ENCODE results near the gene TXNDC12.

Gene TXNDC12

DNA sequence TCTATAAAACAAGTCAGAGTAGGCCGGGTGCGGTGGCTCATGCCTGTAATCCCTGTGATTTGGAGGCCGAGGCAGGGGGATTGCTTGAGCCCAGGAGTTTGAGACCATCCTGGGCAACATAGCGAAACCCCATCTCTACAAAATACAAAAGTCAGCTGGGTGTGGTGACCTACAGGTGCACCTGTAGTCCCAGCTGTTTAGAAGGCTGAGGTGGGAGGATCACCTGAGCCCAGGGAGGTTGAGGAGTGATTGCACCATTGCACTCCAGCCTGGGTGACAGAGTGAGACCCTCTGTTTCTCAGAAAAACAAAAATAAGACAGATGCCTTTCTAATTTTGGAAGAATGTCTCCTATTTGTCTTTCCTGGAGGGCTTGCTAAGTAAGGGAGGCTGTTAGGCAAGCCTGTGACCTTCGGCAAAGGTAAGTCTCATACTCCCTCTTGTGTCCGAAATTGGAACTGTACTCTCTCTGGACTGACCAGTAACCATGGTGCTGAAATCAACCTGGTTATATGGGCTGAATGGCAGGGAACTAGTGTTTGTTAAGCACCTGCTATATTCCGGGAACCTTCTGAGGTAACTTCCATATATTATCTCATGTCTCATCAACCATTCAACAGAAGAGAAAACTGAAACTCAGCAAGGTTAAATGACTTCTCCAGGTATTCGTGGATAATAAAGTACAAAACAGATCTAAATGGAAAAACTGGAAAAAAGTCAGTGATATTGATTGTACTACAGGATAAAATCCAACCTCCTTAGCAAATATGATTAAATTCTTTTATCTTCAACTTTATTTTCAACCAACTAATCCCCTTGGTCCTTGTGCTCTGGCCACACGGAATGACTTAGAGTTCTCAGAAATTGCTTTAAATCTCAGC lies 52.7 kb downstream of the TXNDC12 start:
- DNase-seq (ENCODE audit: low read depth in 4 of 4, low spot score in 1 of 4): peak in 3 of 4 experiments; percentile 21 to 47 (median 47)

DNA sequence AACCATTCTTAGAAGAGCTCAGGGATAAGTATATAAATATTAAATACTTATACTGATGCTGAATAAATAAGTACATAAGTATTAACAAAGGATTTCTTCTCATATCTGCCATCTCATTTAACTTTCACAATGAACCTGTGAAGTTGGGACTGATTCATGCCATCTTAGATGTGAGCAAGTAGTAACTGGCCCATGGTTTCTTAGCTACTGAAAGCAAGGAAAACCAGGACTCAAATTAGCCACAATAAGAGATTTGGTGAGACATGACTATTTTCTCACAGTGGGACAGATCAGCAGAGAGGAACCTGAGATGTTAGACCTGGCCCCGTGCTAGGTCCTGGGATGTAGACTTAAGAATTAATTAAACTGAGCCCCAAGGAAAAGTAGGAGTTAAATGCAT lies 56.3 kb downstream of the TXNDC12 start:
- no peak for DNase-seq (ENCODE audit: low read depth in 4 of 4, low spot score in 1 of 4)

DNA sequence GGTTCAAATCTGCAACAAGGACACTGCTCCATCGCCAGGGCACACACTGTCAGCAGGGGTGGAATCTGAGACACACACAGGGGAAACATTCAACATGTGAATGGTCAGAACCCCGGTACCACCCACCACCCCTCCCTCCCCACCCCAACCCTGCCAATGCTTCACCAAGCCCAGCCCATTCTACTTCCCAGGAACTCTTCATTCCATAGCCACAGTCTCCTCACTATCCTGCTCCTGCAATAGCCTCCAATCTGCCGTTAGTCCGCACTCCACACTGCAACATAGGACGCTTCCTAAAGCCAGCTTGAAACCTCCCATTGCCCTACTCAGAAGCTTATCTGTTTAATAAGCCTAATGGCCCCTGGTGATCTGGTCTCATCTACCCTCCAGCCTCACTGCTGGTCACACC lies 57.0 kb downstream of the TXNDC12 start:
- DNase-seq (ENCODE audit: low read depth in 4 of 4, low spot score in 1 of 4): no peak

DNA sequence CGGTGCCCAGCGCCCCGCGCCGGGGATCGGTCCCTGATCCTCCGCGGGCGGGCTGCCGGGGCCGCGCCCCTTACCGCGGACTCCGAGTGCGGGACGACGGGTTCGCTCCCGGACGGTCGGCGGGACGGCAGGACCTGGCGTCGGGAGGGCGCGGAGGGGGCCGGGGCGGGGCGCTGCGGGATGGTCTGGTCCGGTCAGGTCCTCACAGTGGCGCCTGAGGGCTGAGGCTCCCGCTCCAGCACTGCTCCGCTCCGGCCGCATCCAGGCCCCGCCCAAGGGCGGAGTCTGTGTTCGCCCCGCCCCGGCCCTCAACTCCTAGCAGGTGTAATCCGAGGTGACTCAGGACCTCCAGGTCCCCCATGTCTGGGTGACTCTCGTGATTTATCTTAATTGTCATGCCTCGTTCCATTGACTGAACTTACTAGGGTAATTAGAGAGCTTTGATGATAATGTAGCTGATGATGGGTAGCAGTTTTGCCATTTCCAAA lies 64.5 kb downstream of the TXNDC12 start, which contains the start of gene RAB3B:
Gene RAB3B, minus strand, starts transcription at position 223 of the 488 bp plus-strand sequence. CDS start 13,583 bp downstream, outside the sequence.
- peak; percentile 37 to 78 (median 73) for DNase-seq (ENCODE audit: low read depth in 4 of 4, low spot score in 1 of 4)

DNA sequence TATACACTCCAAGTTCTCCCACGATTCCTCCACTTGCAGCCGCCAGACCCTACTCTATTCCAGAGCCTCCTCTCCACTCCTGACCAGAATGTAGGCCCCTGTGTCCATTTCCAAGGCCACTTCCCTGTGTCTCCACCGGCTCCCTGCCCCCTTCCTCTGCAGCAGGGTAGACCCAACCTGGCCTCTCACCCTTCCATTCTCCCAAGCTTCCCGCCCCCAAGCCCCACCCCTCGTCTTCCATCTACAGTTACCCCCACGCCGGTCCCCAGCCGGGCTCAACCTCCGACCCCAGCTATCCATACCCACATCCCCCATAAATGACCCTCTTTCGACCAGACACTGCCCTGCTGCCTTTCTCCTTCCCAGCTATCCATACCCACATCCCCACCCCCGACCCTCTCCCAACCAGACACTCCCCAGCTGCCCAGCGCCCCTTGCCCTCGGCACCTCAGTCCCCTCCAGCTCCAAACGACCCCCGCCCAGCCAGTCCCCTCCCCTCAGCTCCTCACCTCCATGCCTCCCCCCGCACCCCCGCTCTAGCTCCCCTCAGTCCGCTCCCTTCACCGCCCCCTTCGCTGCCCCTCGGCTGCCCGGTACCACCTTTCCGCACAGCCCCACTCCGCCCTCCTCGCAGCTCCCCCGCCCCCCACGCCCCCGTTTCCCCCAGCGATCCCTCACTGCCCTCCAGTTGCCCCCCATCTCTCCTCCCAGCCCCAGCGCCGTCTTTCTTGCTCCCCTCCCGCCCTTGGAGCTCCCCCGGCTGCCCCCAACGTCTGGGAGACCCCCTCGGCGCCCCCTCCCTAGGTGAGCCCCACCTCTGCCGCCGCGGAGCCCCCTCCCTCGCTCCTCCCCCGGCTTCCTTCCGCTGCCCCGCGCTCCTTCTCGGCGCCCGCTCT lies 65.2 kb downstream of the TXNDC12 start:
- DNase-seq (ENCODE audit: low read depth in 4 of 4, low spot score in 1 of 4): no peak

DNA sequence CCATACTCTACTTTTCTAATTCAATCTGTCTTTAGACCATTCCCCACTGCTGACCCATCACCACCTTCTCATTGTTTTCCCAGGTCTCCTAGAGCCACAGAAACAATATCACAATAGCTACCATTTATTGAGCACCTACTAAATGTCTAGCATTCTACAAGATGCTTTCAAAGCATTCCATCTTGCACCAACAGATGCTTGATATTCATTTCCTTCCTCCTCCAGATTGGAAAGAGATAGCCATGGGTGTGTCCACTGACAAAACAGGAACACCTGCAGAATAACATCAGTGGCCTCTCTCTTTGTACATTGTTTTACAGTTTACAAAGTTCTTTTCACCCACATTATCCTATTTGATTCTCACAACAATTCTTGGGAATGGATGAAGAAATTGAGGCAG lies 66.7 kb downstream of the TXNDC12 start:
- DNase-seq (ENCODE audit: low read depth in 4 of 4, low spot score in 1 of 4): no peak

DNA sequence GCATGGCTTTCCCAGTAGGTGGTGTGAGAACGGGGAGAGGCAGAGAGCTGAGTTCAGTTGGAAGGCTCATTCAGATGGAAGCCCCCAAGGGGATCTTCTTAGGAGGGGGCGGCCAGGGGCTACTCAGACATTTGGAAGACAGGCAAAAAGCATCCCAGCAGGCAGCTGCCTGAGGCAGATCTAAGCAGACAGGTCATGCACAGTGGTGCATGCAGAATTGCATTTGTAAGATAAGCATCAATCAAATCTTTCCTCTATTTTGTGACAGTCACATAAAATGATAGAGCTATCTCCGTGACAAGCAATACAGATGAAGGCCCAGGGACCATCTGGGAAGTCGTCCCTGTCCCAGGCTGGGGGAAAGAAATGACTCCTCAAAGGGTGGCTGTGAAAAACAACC lies 68.3 kb downstream of the TXNDC12 start:
- no peak for DNase-seq (ENCODE audit: low read depth in 4 of 4, low spot score in 1 of 4)

DNA sequence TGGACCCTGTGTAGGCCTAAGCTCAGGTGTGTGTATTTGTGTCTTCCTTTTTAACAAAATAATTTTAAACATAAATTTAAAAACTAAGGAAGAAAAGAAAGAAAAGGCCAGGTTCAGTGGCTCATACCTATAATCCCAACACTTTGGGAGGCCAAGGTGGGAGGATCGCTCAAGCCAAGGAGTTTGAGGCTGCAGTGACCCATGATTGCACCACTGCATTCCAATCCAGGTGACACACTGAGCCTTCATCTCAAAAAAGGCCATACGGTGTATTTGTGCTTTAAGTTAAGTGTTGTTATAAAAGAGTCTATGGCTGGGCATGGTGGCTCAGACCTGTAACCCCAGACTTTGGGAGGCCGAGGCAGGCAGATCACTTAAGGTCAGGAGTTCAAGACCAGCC lies 72.8 kb downstream of the TXNDC12 start:
- DNase-seq (ENCODE audit: low read depth in 4 of 4, low spot score in 1 of 4): no peak

DNA sequence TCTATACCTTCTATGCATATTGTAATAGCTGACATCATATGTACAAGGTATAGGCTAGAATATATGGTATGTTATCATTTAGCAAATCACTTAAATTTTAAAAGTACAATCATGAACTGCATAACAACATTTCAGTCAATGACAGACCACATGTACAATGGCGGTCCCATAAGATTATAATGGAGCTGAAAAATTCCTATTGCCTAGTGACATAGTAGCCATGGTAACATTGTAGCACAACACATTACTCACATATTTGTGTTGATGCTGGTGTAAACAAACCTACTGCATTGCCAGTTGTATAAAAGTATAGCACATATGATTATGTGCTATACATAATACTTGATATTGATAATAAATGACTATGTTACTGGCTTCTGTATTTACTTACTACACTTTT lies 73.4 kb downstream of the TXNDC12 start:
- DNase-seq (ENCODE audit: low read depth in 4 of 4, low spot score in 1 of 4): no peak

DNA sequence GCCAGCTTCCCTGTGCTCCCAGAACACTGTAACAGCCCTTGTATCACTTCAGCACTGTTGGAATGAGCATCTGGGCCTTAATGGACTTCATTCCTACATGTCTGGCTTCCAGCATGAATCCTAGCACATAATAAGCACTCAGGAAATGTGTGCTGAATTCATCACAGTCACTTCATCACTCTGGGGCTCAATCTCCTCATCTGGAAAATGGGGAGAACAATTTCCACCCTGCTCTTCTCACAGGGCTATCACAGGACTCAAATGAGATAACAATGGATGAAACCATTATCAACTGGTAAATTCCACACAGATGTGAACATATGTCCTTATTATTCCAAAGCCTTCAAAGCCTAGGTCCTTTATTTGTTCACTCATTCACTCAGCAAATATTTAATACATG lies 76.9 kb downstream of the TXNDC12 start:
- DNase-seq (ENCODE audit: low read depth in 4 of 4, low spot score in 1 of 4): no peak

DNA sequence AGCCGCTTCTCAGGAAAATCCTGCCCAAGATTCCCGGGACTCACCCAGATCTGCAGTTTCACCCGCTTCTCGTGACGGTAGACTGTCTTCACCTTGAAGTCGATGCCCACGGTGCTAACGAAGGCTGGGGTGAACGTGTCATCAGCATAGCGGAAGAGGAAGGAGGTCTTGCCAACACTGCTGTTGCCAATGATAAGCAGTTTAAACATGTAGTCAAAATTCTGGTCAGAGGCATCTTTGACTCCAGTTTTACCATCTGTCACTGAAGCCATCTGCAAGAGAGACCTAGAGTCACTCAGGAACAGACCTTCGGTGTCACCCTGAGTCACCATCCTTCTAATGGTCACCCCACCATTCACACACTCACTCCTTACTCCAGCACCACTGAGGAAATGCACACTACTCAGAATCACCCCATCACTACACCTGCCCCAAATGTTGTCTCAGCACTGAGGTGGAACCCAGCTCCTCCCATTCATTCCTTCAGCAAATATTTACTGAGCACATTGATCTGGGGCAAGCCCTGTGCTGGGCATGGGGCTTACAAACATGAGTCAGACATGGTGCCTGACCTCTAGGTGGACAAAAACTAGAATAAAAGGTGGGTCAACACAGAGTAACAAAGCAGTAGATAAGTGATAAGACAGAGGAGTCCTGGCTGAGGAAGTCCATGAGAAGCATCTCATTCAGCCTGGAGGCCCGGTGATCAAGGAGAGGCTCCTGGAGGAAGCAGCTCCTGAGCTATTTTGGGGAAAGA lies 78.0 kb downstream of the TXNDC12 start:
- no peak for DNase-seq (ENCODE audit: low read depth in 4 of 4, low spot score in 1 of 4)

DNA sequence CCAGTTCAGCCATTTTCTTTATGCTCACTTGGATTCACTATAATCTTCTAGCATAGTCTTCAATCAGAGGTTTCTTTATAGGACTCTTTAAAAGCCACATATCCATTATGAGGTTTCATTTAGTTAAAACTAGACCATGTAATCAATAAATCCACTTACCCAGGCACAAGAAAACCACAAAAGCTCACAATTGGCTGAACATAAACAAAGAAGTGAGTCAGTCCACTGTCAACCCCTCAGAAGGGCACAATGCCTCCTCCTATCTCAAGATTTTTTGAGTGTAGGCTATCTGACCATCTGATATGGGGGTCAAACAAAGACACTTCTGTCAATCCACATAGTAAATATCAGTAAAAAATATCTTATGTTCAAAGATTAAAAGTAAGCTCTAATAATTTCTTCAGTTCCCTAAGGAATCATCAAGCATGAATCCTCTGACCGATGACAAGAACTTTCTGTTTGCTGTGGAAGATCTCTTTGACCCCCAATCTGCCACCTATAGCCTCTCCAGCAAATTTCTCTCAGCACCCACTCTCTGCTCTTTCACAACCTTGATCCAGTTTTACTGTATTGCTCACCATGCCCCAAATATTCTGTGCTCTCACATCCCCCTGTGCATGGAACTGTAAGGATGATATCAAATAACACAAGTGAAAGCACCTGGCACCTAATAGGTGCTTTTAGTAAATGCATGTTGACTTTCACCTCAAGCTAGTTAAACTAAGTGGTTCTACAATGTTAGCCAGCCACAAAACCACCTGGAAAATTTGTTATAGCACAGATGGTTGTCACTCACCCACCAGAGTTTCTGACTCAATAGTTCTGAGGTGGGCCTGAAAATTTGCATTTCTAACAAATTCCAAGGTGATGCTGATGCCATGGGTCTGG lies 81.2 kb downstream of the TXNDC12 start:
- no peak for DNase-seq (ENCODE audit: low read depth in 4 of 4, low spot score in 1 of 4)
